Esophagus squamous epithelium (tissue), 5 donors: Measurements from ENCODE around the gene MRPS27. TPM values are rescaled to one million over a fixed set of nuclear protein-coding genes. Genes with fewer than 3 reads are reported as not detected.

Experiments
- DNase-seq: peaks from one replicate; lab custom pipeline; 2025; lab: John Stamatoyannopoulos, UW
- H3K27ac ChIP-seq, 4 donors: fragments of 200-600 bp; sonication (generic); one replicate each; pipeline ENCODE4 v1.5.1; 2016 to 2019; ENCODE audit warnings: mild to moderate bottlenecking in 1 of 4
- H3K27me3 ChIP-seq, 4 donors: fragments of 200-600 bp; sonication (generic); 1 replicate in 3 of 4; 2 replicates in 1 of 4; pipeline versions ENCODE4 v1.5.1 to v1.6.0; 2017 to 2021; ENCODE audit warnings: antibody characterized with exemption in 1 of 4
- H3K36me3 ChIP-seq, 3 donors: fragments of 200-600 bp; sonication (generic); one replicate each; pipeline ENCODE4 v1.5.1; 2016 to 2019
- H3K4me1 ChIP-seq, 3 donors: fragments of 200-600 bp; sonication (generic); one replicate each; pipeline ENCODE4 v1.5.1; 2017 to 2019
- H3K4me3 ChIP-seq, 4 donors: fragments of 200-600 bp; sonication (generic); 1 replicate in 3 of 4; 2 replicates in 1 of 4; pipeline ENCODE4 v1.5.1; 2016 to 2019; ENCODE audit warnings: mild to moderate bottlenecking in 2 of 4, moderate library complexity in 1 of 4
- H3K9me3 ChIP-seq, 3 donors: fragments of 200-600 bp; sonication (generic); one replicate each; pipeline ENCODE4 v1.5.1; 2016 to 2019
- POLR2A ChIP-seq, 4 donors: fragments of 450-650 bp; IDR thresholded peaks; one replicate each; pipeline ENCODE4 v1.6.1; 2017; ENCODE audit warnings: antibody characterized with exemption in 4 of 4, mild to moderate bottlenecking in 4 of 4, moderate library complexity in 3 of 4
- WGBS, 2 donors: methylation state at CpG; one replicate each; pipeline ENCODE4 v1.1.5; 2018; 5-methylcytosine and 5-hydroxymethylcytosine counted together
- intact Hi-C: fragments of 100-400 bp; cut with DNase I; formaldehyde crosslinking; loops from one replicate; pipeline ENCODE4 v1.15.0; 2022
- total RNA-seq, 4 donors: library from RNA; depleted of rRNA; stranded (reverse); fragments of >200 nt; gene quantifications; one replicate each; pipeline ENCODE4 v1.1.0, GENCODE V29; 2016
- TF ChIP-seq, protein P1 (sequence below), 6 experiments: fragments of 450-650 bp in 4 of 6; fragments of 200-600 bp in 2 of 6; sonication (generic) in 2 of 6; IDR thresholded peaks; one replicate each; pipeline ENCODE4 v1.5.1; 2016 to 2019; ENCODE audit warnings: antibody characterized with exemption in 6 of 6, mild to moderate bottlenecking in 4 of 6, moderate library complexity in 4 of 6
- donor health status: DM: yes; HTN: yes; CAD: no.

MRPS27 gene
- total RNA-seq, 4 donors from 2014 or later: 33.7 to 60.0 (median 53.9) TPM

DNA sequence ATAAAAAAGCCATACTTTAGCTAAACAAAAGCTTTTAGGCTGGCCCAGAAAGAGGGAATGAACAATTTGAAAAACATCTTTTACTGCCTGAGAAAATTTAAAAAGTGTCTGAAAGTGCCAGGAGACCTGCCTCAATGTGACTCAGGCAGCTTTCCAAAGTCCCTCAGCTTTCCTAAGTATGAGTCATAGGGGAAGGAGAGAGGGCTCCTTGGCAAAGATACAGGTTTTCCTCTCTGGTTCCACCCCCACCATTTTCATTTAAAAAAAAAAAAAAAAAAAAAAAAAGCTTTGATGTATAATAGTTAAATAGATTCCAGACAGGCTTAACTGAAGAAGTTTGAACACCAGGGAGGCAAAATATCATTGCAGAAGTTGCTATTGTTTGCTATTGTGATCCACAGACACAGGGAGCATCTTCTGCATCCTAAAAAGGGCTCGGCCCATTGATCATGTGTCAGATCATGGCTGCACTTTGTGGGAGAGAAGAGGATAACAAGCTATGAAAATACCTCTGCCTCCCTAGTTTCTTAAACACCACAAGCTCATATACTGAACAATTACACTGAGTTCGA lies 71.5 kb downstream of the MRPS27 start:
- H3K4me1 ChIP-seq: peaks cover 5 to 63% (median 19%) of the 10 kb centered on the region in 3 donors
- H3K27ac ChIP-seq: peak overlapping the region in 3 of 4 donors; percentile 17 to 72 (median 67)
- peaks cover 0 to 5% (median 0%) of the 10 kb centered on the region in 3 donors for H3K36me3 ChIP-seq
- WGBS, 2 donors: 27 to 46% methylated on average over 2 of the region's 2 CpGs
- no peaks in the 10 kb centered on the region for H3K9me3 ChIP-seq
- no peak for DNase-seq
- no peaks in the 10 kb centered on the region for H3K27me3 ChIP-seq
- TF ChIP-seq, protein P1, sequence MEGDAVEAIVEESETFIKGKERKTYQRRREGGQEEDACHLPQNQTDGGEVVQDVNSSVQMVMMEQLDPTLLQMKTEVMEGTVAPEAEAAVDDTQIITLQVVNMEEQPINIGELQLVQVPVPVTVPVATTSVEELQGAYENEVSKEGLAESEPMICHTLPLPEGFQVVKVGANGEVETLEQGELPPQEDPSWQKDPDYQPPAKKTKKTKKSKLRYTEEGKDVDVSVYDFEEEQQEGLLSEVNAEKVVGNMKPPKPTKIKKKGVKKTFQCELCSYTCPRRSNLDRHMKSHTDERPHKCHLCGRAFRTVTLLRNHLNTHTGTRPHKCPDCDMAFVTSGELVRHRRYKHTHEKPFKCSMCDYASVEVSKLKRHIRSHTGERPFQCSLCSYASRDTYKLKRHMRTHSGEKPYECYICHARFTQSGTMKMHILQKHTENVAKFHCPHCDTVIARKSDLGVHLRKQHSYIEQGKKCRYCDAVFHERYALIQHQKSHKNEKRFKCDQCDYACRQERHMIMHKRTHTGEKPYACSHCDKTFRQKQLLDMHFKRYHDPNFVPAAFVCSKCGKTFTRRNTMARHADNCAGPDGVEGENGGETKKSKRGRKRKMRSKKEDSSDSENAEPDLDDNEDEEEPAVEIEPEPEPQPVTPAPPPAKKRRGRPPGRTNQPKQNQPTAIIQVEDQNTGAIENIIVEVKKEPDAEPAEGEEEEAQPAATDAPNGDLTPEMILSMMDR (IDR thresholded peaks at IDR 0.05): no peak
- no peak for TF ChIP-seq POLR2A (IDR thresholded peaks at IDR 0.05)
- intact Hi-C loops: loop anchor here (10.0 kb wide), 1 partner anchor 104 kb away; no protein-coding TSS in a partner anchor
- H3K4me3 ChIP-seq: no peak overlapping the region

DNA sequence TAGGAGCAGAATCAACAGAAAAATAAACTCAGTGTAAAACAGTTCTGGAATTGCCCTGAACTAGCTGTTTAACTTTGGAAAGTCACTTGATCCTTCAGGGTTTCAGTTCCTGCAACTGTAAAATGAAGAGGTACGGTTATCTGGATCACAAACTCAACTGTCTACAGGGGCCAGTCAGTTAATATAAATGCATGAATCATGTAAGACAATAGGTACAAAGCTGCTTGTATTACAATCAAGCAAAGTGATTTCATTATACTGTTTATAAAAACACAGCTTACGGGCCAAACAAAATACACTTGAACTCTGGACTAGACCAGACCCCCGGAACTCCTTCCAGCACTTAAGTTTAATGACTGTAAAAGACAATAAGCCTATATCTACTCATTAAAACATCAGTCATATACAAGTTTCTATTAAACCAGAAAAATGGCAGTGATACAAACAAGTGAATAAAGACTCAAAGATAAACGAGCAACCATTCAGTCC lies 73.0 kb downstream of the MRPS27 start:
- peaks cover 5 to 53% (median 19%) of the 10 kb centered on the region in 3 donors for H3K4me1 ChIP-seq
- TF ChIP-seq, protein P1 (IDR thresholded peaks at IDR 0.05): no peak
- no peak for TF ChIP-seq POLR2A (IDR thresholded peaks at IDR 0.05)
- no peak for DNase-seq
- intact Hi-C loops: loop anchor here (10.0 kb wide), 1 partner anchor 102 kb away; no protein-coding TSS in a partner anchor
- peak overlapping the region in 3 of 4 donors; percentile 62 to 73 (median 67) for H3K27ac ChIP-seq
- H3K9me3 ChIP-seq: no peaks in the 10 kb centered on the region
- no peak overlapping the region for H3K4me3 ChIP-seq
- no peaks in the 10 kb centered on the region for H3K36me3 ChIP-seq
- WGBS, 2 donors: 45 to 47% methylated on average over 4 of the region's 4 CpGs
- no peaks in the 10 kb centered on the region for H3K27me3 ChIP-seq

DNA sequence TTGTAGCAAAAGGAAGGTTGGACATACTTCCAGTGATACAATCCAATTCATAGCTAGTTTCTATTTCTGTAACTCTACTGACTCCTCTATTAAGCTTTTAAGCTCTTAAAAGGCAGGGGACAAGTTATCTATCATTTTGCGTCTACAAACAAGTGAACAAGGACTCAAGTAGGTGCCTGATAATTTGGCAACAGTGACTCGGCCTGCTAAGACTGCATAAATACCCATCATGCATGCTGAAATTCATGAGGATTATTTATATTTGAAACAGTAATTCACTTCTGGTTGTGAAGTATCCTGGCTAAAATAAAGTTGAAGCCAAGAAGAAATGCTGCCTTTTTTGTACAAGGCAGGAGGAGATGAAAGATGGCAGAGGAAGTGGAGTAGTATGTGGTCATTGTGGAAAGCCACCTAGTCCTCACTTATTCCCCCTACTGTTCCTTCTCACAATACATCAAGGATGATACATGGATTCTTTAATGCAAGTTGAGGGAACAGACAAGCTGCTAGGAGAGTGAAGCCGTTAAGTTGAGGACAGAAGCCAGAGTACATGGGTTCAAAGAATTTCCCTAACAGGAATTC lies 74.0 kb downstream of the MRPS27 start:
- Histone ChIP-seq H3K4me1 (peaks cover 5 to 52% (median 19%) of the 10 kb centered on the region in 3 donors), H3K36me3 (peaks cover 0 to 5% (median 0%) of the 10 kb centered on the region in 3 donors), H3K27ac (peak overlapping the region; percentile 13 to 73 (median 64)), H3K9me3 (no peaks in the 10 kb centered on the region), H3K27me3 (no peaks in the 10 kb centered on the region), H3K4me3 (no peak overlapping the region)
- no peak for DNase-seq
- TF ChIP-seq POLR2A (IDR thresholded peaks at IDR 0.05): no peak
- TF ChIP-seq, protein P1 (IDR thresholded peaks at IDR 0.05): peak in 3 of 6 experiments; percentile 10 to 13 (median 12)
- intact Hi-C loops: loop anchor here (10.0 kb wide), 1 partner anchor 101 kb away; no protein-coding TSS in a partner anchor
- 34 to 36% methylated on average over 3 of the region's 3 CpGs for WGBS, 2 donors

DNA sequence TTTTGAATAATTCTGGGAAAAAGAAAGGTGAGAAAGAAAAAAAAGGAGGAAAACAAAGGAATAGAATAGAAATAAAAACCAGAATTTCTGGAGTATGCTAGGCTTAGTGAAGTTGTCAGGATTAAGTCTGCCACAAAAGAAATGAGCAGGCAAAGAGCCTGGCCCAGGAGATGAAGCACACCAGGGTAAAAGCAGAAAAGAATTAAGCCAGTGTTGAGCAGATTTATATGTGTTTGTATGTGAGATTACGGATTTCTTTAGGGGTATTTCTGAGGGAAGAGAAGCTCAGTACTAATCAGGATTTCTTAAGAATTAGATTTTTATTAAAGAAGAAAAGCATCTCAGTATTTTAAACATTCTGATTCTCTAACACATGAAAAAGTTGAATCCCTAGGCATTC lies 74.5 kb downstream of the MRPS27 start:
- Histone ChIP-seq H3K36me3 (peaks cover 0 to 8% (median 0%) of the 10 kb centered on the region in 3 donors), H3K27me3 (no peaks in the 10 kb centered on the region), H3K4me1 (peaks cover 5 to 52% (median 19%) of the 10 kb centered on the region in 3 donors), H3K9me3 (no peaks in the 10 kb centered on the region), H3K4me3 (no peak overlapping the region), H3K27ac (peak overlapping the region in 2 of 4 donors; percentile 67 to 73)
- no peak for DNase-seq
- WGBS, 2 donors: 50 to 52% methylated on average over 1 of the region's 1 CpG
- no peak for TF ChIP-seq POLR2A (IDR thresholded peaks at IDR 0.05)
- TF ChIP-seq, protein P1 (IDR thresholded peaks at IDR 0.05): no peak
- intact Hi-C loops: loop anchor here (10.0 kb wide), 1 partner anchor 101 kb away; no protein-coding TSS in a partner anchor
